Aorta (tissue), 5 donors: ENCODE results near the gene LIN28B. TPM values are rescaled to one million over a fixed set of nuclear protein-coding genes. Genes with fewer than 3 reads are reported as not detected.

Experiments
- ATAC-seq: fragments of 200-7000 bp; cut with Tn5 transposase; one replicate; pipeline ENCODE4 v1.9.1; 2022; ENCODE audit warnings: moderate library complexity; ENCODE audit not compliant: low FRiP score
- DNase-seq, 2 donors: peaks; one replicate each; pipeline ENCODE4 v3.0.0-alpha.2; 2020
- H3K27ac ChIP-seq, 2 donors: one replicate each; pipeline ENCODE4 v1.5.1; 2013; ENCODE audit warnings: low read length in 2 of 2, mild to moderate bottlenecking in 2 of 2, moderate library complexity in 2 of 2, control low read depth in 1 of 2, inconsistent platforms in 1 of 2, low read depth in 1 of 2
- H3K27me3 ChIP-seq, 2 donors: one replicate each; pipeline ENCODE4 v1.6.1; 2013; ENCODE audit warnings: control low read depth in 1 of 2, low read length in 1 of 2, mild to moderate bottlenecking in 1 of 2, moderate library complexity in 1 of 2; ENCODE audit not compliant: insufficient read depth in 2 of 2, control insufficient read depth in 1 of 2
- H3K36me3 ChIP-seq, 2 donors: one replicate each; pipeline ENCODE4 v1.6.1; 2013; ENCODE audit warnings: control low read depth in 1 of 2, low read length in 1 of 2, mild to moderate bottlenecking in 1 of 2; ENCODE audit not compliant: insufficient read depth in 2 of 2, control insufficient read depth in 1 of 2
- H3K4me1 ChIP-seq, 2 donors: one replicate each; pipeline ENCODE4 v1.6.1; 2013; ENCODE audit warnings: low read length in 2 of 2, control low read depth in 1 of 2, mild to moderate bottlenecking in 1 of 2, moderate library complexity in 1 of 2; ENCODE audit not compliant: insufficient read depth in 2 of 2, control insufficient read depth in 1 of 2
- H3K4me3 ChIP-seq, 2 donors: one replicate each; pipeline ENCODE4 v1.5.1; 2013; ENCODE audit warnings: low read length in 2 of 2, control low read depth in 1 of 2, mild to moderate bottlenecking in 1 of 2
- H3K9me3 ChIP-seq: one replicate; pipeline ENCODE4 v1.6.1; 2013; ENCODE audit warnings: mild to moderate bottlenecking, low read length; ENCODE audit not compliant: control insufficient read depth
- WGBS, 2 donors: extraction: QIAGEN DNeasy Blood & Tissue Kit; methylation state at CpG; one replicate each; pipeline ENCODE4 v1.1.7; 2013; 5-methylcytosine and 5-hydroxymethylcytosine counted together
- intact Hi-C, 2 donors: fragments of 100-400 bp; cut with DNase I; formaldehyde crosslinking; loops; one replicate each; pipeline versions ENCODE4 v1.14.2 to v1.15.0; 2022
- long read RNA-seq, 2 donors: library from polyadenylated mRNA; unstranded; transcript quantifications; one replicate each; pipeline ENCODE4 v2.0.0, GENCODE V29; 2020 to 2021
- polyA plus RNA-seq, 2 donors: library from polyadenylated mRNA; stranded (reverse); fragments of 200-250 nt; gene quantifications; one replicate each; pipeline ENCODE4 v1.2.3, GENCODE V29; 2013
- total RNA-seq, 2 donors: library from RNA; stranded (reverse); fragmentation: NEBNext Ultra II Directional; extraction: Animal tissue kit (Norgen Biotek cat#: 25700); gene quantifications; one replicate each; pipeline ENCODE4 v1.2.1, GENCODE V29; 2021
- donor health status: healthy with polysubstance abuse.
- donor health status: Bipolar disorder and iron deficiency.
- donor health status: DM: no; HTN: no; CAD: no.
- donor health status: DM: no; HTN: no; CAD: no.
- donor health status: DM: yes; HTN: yes; CAD: no.

Gene LIN28B
- total RNA-seq (not detected), polyA plus RNA-seq (not detected)
- long read RNA-seq, donor 1 = 0 reads
- long read RNA-seq, donor 2 = 0 reads

GRCh38 chr6:104956731-104957294 is at the start of gene LIN28B:
Gene LIN28B, plus strand, starts transcription at chr6:104957107. Its CDS starts 144 bp downstream, at chr6:104957251.
- no peak for DNase-seq
- WGBS, 2 donors = 10 to 12% methylated on average over 15 of the region's 15 CpGs
- Histone ChIP-seq H3K9me3 (no peaks in the 10 kb centered on the region), H3K4me1 (no peaks in the 10 kb centered on the region), H3K27me3 (no peaks in the 10 kb centered on the region), H3K36me3 (no peaks in the 10 kb centered on the region), H3K27ac (no peak within 1 kb of the TSS), H3K4me3 (no peak within 1 kb of the TSS)
- no peak for ATAC-seq
- intact Hi-C loops = no loop called here

- Histone ChIP-seq H3K27me3 (no peaks in the 10 kb centered on the region), H3K9me3 (peaks cover 4% of the 10 kb centered on the region), H3K36me3 (no peaks in the 10 kb centered on the region), H3K4me1 (no peaks in the 10 kb centered on the region), H3K27ac (no peak overlapping the region), H3K4me3 (no peak overlapping the region)
- ATAC-seq = no peak
- 84% methylated on average over 6 of the region's 6 CpGs for WGBS, 2 donors
- no peak for DNase-seq
- intact Hi-C loops = no loop called here
Observed at GRCh38 chr6:104908031-104908887, 48.6 kb upstream of the LIN28B start.

DNA sequence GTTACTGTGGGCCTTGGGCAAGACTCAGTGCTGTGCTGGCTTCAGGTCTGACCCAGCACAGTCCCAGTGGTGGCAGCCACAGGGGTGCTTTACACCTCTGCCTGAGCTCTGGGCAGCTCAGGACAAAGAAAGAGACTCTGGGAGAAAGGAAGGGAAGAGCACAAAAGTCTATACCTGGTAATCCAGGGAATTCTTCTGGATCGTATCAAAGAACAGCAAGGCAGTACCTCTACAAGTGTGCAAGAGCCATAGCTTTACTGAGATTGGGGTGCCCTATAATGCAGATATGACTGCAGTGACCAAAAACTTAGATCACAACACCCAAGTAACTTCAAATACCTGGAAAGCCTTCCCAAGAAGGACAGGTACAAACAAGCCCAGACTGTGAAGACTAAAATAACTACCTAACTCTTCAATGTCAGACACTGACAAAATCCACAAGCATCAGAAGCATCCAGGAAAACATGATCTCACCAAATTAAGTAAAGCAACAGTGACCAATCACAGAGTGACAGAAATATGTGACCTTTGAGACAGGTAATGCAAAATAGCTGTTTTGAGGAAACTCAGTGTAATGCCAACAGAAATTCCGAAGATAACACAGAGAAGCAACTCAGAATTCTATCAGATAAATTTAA is 47.9 kb upstream of the LIN28B start:
- no peaks in the 10 kb centered on the region for H3K4me1 ChIP-seq
- intact Hi-C loops = no loop called here

DNA sequence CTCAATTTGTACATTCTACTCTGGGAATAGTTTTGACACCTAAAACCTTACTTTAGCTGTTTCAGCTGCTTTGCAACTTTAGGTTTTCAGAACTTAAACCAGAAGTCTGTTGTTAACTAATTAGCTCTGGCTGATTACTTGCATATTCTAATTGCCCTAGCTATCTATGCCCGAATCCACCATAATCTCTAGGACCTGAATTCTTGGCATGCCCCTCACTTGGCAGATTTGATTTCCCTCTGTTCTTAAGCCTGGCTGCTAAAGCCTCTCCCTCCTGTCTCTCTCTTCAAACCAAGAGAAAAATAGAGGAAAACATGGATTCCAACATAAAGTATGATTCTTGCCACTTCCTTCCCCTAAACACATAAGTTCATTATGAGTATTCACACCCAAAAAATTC is 35.0 kb upstream of the LIN28B start:
- Histone ChIP-seq H3K36me3 (no peaks in the 10 kb centered on the region), H3K27me3 (no peaks in the 10 kb centered on the region), H3K27ac (no peak overlapping the region), H3K4me1 (no peaks in the 10 kb centered on the region), H3K4me3 (no peak overlapping the region), H3K9me3 (no peaks in the 10 kb centered on the region)
- DNase-seq (no peak), ATAC-seq (no peak)
- WGBS, 2 donors = 12 to 19% methylated on average over 1 of the region's 1 CpG
- intact Hi-C loops = no loop called here

More for the DNA sequence above, 47.9 kb upstream of the LIN28B start:
- Histone ChIP-seq H3K36me3 (no peaks in the 10 kb centered on the region), H3K27ac (no peak overlapping the region), H3K4me3 (no peak overlapping the region), H3K9me3 (peaks cover 4% of the 10 kb centered on the region), H3K27me3 (no peaks in the 10 kb centered on the region)
- DNase-seq = no peak
- WGBS, 2 donors = 83 to 86% methylated on average over 2 of the region's 2 CpGs
- no peak for ATAC-seq

- Histone ChIP-seq H3K4me3 (no peak overlapping the region), H3K36me3 (no peaks in the 10 kb centered on the region), H3K27me3 (no peaks in the 10 kb centered on the region), H3K9me3 (no peaks in the 10 kb centered on the region), H3K4me1 (no peaks in the 10 kb centered on the region), H3K27ac (no peak overlapping the region)
- no peak for DNase-seq
- ATAC-seq = no peak
- intact Hi-C loops = no loop called here
- WGBS, 2 donors = 27 to 29% methylated on average over 3 of the region's 3 CpGs
Observed at GRCh38 chr6:104928141-104928540, 28.8 kb upstream of the LIN28B start.

GRCh38 chr6:104929353-104929752 is 27.6 kb upstream of the LIN28B start:
- DNase-seq (no peak), ATAC-seq (no peak)
- no peaks in the 10 kb centered on the region for H3K4me1 ChIP-seq
- no peak overlapping the region for H3K4me3 ChIP-seq
- H3K36me3 ChIP-seq = no peaks in the 10 kb centered on the region
- intact Hi-C loops = no loop called here
- WGBS, 2 donors = 89 to 91% methylated on average over 5 of the region's 5 CpGs
- H3K9me3 ChIP-seq = no peaks in the 10 kb centered on the region
- H3K27ac ChIP-seq = no peak overlapping the region
- no peaks in the 10 kb centered on the region for H3K27me3 ChIP-seq

GRCh38 chr6:104930939-104931338 is 26.0 kb upstream of the LIN28B start:
- 71 to 80% methylated on average over 2 of the region's 2 CpGs for WGBS, 2 donors
- intact Hi-C loops = no loop called here
- no peak for ATAC-seq

DNA sequence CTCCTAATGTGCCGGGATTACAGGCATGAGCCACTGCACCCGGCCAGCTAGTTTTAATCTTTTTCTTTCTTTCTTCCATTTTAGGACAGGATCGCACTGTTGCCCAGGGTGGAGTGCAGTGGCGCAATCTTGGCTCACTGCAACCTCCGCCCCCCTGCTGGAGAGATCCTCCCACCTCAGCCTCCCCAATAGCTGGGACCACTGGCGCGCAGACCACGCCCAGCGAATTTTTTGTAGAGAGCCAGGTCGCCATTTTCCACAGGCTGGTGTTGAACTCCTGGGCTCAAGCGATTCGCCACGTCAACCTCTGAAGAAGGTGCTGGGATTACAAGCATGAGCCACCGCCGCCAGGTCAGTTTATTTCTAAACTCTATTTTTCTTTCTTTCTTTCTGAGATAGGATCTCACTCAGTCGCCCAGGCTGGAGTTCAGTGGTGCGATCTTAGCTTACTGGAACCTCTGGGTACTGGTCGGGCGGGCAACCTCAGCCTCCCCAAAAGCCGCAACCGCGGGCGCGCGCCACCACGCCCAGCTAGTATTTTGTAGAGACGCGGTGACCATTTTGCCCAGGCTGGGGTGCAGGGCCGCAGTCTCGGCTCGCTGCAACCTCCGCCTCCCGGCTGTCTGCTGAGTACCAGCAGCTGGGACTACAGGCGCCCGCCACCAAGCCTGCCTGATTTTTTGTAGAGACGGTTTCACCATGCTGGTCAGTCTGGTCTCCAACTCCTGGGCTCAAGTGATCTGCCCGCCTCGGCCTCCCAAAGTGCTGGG is 20.0 kb upstream of the LIN28B start:
- intact Hi-C loops = no loop called here
- DNase-seq (no peak), ATAC-seq (no peak)
- no peaks in the 10 kb centered on the region for H3K4me1 ChIP-seq
- H3K27me3 ChIP-seq = no peaks in the 10 kb centered on the region
- H3K4me3 ChIP-seq = no peak overlapping the region
- H3K9me3 ChIP-seq = peaks cover 2% of the 10 kb centered on the region
- WGBS, 2 donors = 94% methylated on average over 38 of the region's 38 CpGs
- H3K36me3 ChIP-seq = no peaks in the 10 kb centered on the region
- H3K27ac ChIP-seq = no peak overlapping the region

More at GRCh38 chr6:104930939-104931338, 26.0 kb upstream of the LIN28B start:
- no peaks in the 10 kb centered on the region for H3K27me3 ChIP-seq
- no peak overlapping the region for H3K27ac ChIP-seq
- H3K9me3 ChIP-seq = no peaks in the 10 kb centered on the region
- no peak for DNase-seq
- no peaks in the 10 kb centered on the region for H3K4me1 ChIP-seq
- H3K36me3 ChIP-seq = no peaks in the 10 kb centered on the region
- H3K4me3 ChIP-seq = no peak overlapping the region
